Pancreas (tissue), 10 donors: Measurements from ENCODE around the gene AKAP6. TPM values are rescaled to one million over a fixed set of nuclear protein-coding genes. Genes with fewer than 3 reads are reported as not detected.

ENCODE experiments used
- ATAC-seq, 4 donors: fragments of 200-7000 bp; cut with Tn5 transposase; one replicate each; pipeline versions ENCODE4 v1.8.0 to v1.9.1; 2020; ENCODE audit warnings: mild to moderate bottlenecking in 4 of 4, moderate library complexity in 4 of 4
- DNase-seq, 6 donors: peaks; one replicate each; pipeline ENCODE4 v3.0.0-alpha.2; 2020
- FAIRE-seq: peaks from 2 replicates; lab custom pipeline; 2012; peaks lifted over from hg19 to GRCh38; lab: Jason Lieb, UNC
- H3K27ac ChIP-seq, 4 donors: fragments of 200-600 bp; sonication (generic); 1 replicate in 3 of 4; 2 replicates in 1 of 4; pipeline versions ENCODE4 v1.5.0 to v1.8.0; 2020
- H3K27me3 ChIP-seq, 4 donors: fragments of 200-600 bp; one replicate each; pipeline ENCODE4 v1.8.0; 2021
- H3K36me3 ChIP-seq, 3 donors: fragments of 200-600 bp; sonication (generic) in 1 of 3; one replicate each; pipeline versions ENCODE4 v1.5.0 to v1.8.0; 2020 to 2021
- H3K4me1 ChIP-seq, 3 donors: fragments of 200-600 bp; one replicate each; pipeline ENCODE4 v1.8.0; 2021
- H3K4me3 ChIP-seq, 4 donors: fragments of 200-600 bp; sonication (generic) in 2 of 4; one replicate each; pipeline versions ENCODE4 v1.5.0 to v1.8.0; 2020 to 2021
- H3K9me3 ChIP-seq, 4 donors: fragments of 200-600 bp; one replicate each; pipeline ENCODE4 v1.8.0; 2021
- CTCF ChIP-seq, 4 donors: fragments of 200-600 bp; sonication (generic) in 3 of 4; IDR thresholded peaks; one replicate each; pipeline versions ENCODE4 v1.5.0 to v1.8.0; 2021; ENCODE audit warnings: antibody characterized with exemption in 4 of 4
- WGBS, 2 donors: extraction: QIAGEN DNeasy Blood & Tissue Kit; methylation state at CpG; one replicate each; pipeline ENCODE4 v1.1.7; 2013; 5-methylcytosine and 5-hydroxymethylcytosine counted together
- intact Hi-C, 3 donors: fragments of 100-400 bp; cut with DNase I; formaldehyde crosslinking; loops; one replicate each; pipeline versions ENCODE4 v1.11.1 to v1.14.2; 2022
- polyA plus RNA-seq, 2 donors: library from polyadenylated mRNA; stranded (reverse); fragments of 200-250 nt; gene quantifications; one replicate each; pipeline ENCODE4 v1.2.3, GENCODE V29; 2013
- total RNA-seq, 6 donors: library from RNA; stranded (reverse); fragmentation: NEBNext Ultra II Directional in 4 of 6; extraction: Animal tissue kit (Norgen Biotek cat#: 25700) in 4 of 6; gene quantifications; one replicate each; pipeline versions ENCODE4 v1.2.1 to v1.2.4, GENCODE V29; 2021 to 2023
- donor health status: healthy with polysubstance abuse.
- donor health status: DM: no; HTN: no; CAD: no; lungs with moderate emphysema.
- donor health status: DM: no; HTN: no; CAD: no.
- donor health status: control.
- donor health status: control.
- donor health status: Bipolar disorder and iron deficiency.
- donor health status: DM: yes; HTN: yes; CAD: no.
- donor health status: DM: no; HTN: no; CAD: no.
- donor health status: DM: no; HTN: no; CAD: no.
- donor health status: DM: yes; HTN: yes; CAD: no.

Gene AKAP6
- total and polyA plus RNA-seq, 8 donors = 0.34 to 2.2 (median 1.8) TPM

DNA sequence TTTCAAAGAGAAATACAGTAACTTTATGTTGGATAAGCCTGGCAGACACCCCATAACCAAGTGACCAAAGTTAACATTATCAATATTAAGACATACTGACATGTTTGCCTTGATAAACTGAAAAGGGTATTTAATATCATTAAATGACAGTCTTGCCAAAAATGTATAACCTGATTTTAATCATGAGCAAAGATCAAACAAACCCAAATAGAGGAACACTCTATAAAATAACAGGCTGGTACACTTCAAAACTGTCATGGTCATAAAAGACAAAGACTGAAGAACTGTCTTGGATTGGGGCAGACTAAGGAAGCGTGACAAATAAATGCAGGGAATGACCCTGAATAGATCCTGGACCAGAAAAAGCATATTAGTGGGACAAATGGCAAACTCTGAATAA is 64.0 kb downstream of the AKAP6 start:
- no peak for FAIRE-seq
- Histone ChIP-seq H3K27me3 (no peaks in the 10 kb centered on the region), H3K9me3 (no peaks in the 10 kb centered on the region), H3K36me3 (no peaks in the 10 kb centered on the region), H3K27ac (no peak overlapping the region), H3K4me3 (no peak overlapping the region), H3K4me1 (no peaks in the 10 kb centered on the region)
- no peak for TF ChIP-seq CTCF (IDR thresholded peaks at IDR 0.05)
- intact Hi-C loops = no loop called here
- no peak for ATAC-seq
- DNase-seq = no peak
- 84 to 97% methylated on average over 1 of the region's 1 CpG for WGBS, 2 donors

- Histone ChIP-seq H3K27me3 (no peaks in the 10 kb centered on the region), H3K4me1 (no peaks in the 10 kb centered on the region), H3K36me3 (no peaks in the 10 kb centered on the region), H3K9me3 (no peaks in the 10 kb centered on the region), H3K27ac (no peak overlapping the region), H3K4me3 (no peak overlapping the region)
- intact Hi-C loops = no loop called here
- 59 to 76% methylated on average over 1 of the region's 1 CpG for WGBS, 2 donors
- ATAC-seq (no peak), FAIRE-seq (no peak), DNase-seq (no peak)
- no peak for TF ChIP-seq CTCF (IDR thresholded peaks at IDR 0.05)
These were observed 64.9 kb downstream of the AKAP6 start for GRCh38 chr14:32394038-32394437.

- no peak for FAIRE-seq
- no peak for TF ChIP-seq CTCF (IDR thresholded peaks at IDR 0.05)
These were observed 67.8 kb downstream of the AKAP6 start for GRCh38 chr14:32396885-32397284.

DNA sequence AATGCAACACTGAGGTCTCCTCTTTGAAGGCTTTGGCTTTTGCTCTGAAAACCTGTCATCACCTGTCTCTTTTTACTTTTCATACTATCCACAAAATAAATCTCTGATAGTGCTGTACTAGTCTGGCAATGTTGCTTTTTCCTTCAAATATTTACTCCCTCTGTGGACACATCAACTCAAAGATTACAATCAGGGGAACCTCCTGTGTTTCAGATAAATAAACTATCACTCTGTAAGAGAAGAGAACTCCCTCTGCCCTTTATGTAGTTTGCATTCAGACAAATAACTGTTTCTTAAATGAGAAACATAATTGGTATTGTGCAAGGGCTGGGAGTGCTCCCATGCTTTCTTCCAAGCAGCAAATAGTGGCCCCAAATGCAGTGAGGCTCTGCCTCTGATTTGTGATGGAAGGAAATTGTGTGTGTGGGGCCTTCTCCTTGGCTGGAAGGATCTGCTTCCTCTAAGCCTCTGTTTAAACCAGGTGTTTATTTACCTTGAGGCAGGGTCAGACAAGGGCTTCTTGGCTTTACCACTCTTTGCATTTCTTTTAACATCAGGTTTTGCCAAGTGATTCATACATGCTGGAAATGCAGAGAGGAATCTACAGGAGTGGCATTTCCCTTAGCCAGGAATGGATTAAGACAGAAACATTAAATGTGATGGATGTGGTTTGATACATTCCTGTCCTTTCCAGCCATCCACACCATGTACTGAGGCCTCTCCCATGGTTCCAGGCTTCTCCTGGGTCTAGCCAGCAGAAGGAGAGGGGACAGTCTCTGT is 69.0 kb downstream of the AKAP6 start:
- intact Hi-C loops = no loop called here
- Histone ChIP-seq H3K27ac (no peak overlapping the region), H3K36me3 (no peaks in the 10 kb centered on the region), H3K4me3 (no peak overlapping the region), H3K4me1 (no peaks in the 10 kb centered on the region), H3K9me3 (no peaks in the 10 kb centered on the region), H3K27me3 (no peaks in the 10 kb centered on the region)
- ATAC-seq (no peak), DNase-seq (no peak), FAIRE-seq (no peak)
- no peak for TF ChIP-seq CTCF (IDR thresholded peaks at IDR 0.05)

More at GRCh38 chr14:32396885-32397284, 67.8 kb downstream of the AKAP6 start:
- H3K4me1 ChIP-seq = no peaks in the 10 kb centered on the region
- no peaks in the 10 kb centered on the region for H3K36me3 ChIP-seq
- no peak overlapping the region for H3K4me3 ChIP-seq
- no peak overlapping the region for H3K27ac ChIP-seq
- intact Hi-C loops = no loop called here
- no peaks in the 10 kb centered on the region for H3K9me3 ChIP-seq
- no peaks in the 10 kb centered on the region for H3K27me3 ChIP-seq
- ATAC-seq = no peak
- DNase-seq = no peak

DNA sequence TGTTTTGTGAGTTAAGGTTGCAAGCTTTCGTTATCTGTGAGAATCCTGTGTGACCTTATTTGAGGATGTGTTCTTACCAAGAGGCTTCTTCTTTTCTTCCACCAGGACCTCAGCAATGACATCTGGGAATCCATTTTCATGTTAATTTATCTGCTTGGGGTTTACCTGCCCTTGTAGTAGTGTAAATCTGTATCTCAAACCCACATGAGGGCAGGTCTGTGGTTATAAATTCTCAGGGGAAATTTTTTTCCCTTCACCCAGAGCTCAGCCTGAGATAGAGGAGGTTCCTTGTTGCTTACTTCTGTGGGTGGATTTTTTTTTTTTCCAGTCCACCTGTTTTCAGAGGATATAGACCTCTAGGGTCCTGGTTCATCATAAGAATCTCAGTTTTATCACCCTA is 70.8 kb downstream of the AKAP6 start:
- no peak overlapping the region for H3K27ac ChIP-seq
- H3K4me3 ChIP-seq = no peak overlapping the region
- TF ChIP-seq CTCF (IDR thresholded peaks at IDR 0.05) = no peak
- no peaks in the 10 kb centered on the region for H3K9me3 ChIP-seq
- DNase-seq (no peak), ATAC-seq (no peak), FAIRE-seq (no peak)
- WGBS, 2 donors = 79 to 93% methylated on average over 1 of the region's 1 CpG
- intact Hi-C loops = no loop called here
- H3K4me1 ChIP-seq = no peaks in the 10 kb centered on the region
- no peaks in the 10 kb centered on the region for H3K36me3 ChIP-seq
- no peaks in the 10 kb centered on the region for H3K27me3 ChIP-seq
